Esophagus muscularis mucosa (tissue), 4 donors: ENCODE measurements around the gene GLIS2. TPM values are rescaled to one million over a fixed set of nuclear protein-coding genes. Genes with fewer than 3 reads are reported as not detected.

ENCODE experiments used
- DNase-seq: peaks from one replicate; pipeline ENCODE4 v3.0.0-alpha.2; 2017; ENCODE audit errors: extremely low spot score
- H3K27ac ChIP-seq, 4 donors: fragments of 200-600 bp; sonication (generic); replicated peaks in 1 of 4; 1 replicate in 3 of 4; 2 replicates in 1 of 4; pipeline ENCODE4 v1.5.1; 2016 to 2019; ENCODE audit warnings: mild to moderate bottlenecking in 1 of 4
- H3K27me3 ChIP-seq, 4 donors: fragments of 200-600 bp; sonication (generic); one replicate each; pipeline versions ENCODE4 v1.5.1 to v1.6.0; 2016 to 2019
- H3K36me3 ChIP-seq, 4 donors: fragments of 200-600 bp; sonication (generic); one replicate each; pipeline ENCODE4 v1.5.1; 2016 to 2019
- H3K4me1 ChIP-seq, 4 donors: fragments of 200-600 bp; sonication (generic); one replicate each; pipeline ENCODE4 v1.5.1; 2016 to 2019
- H3K4me3 ChIP-seq, 4 donors: fragments of 200-600 bp; sonication (generic); 1 replicate in 2 of 4; 2 replicates in 2 of 4; pipeline ENCODE4 v1.5.1; 2016 to 2019; ENCODE audit warnings: mild to moderate bottlenecking in 4 of 4, moderate library complexity in 1 of 4
- H3K9me3 ChIP-seq, 4 donors: fragments of 200-600 bp; sonication (generic); 1 replicate in 3 of 4; 2 replicates in 1 of 4; pipeline ENCODE4 v1.5.1; 2016 to 2019
- CTCF ChIP-seq, 3 experiments: fragments of 200-600 bp in 2 of 3; fragments of 450-650 bp in 1 of 3; sonication (generic) in 2 of 3; IDR thresholded peaks; one replicate each; pipeline ENCODE4 v1.5.1; 2017 to 2019; ENCODE audit warnings: antibody characterized with exemption in 3 of 3, mild to moderate bottlenecking in 2 of 3, moderate library complexity in 1 of 3
- EP300 ChIP-seq: sonication (generic); formaldehyde crosslinking; IDR thresholded peaks from one replicate; pipeline ENCODE4 v1.6.1; 2017; ENCODE audit warnings: antibody characterized with exemption
- POLR2A ChIP-seq: fragments of 450-650 bp; IDR thresholded peaks from one replicate; pipeline ENCODE4 v1.6.1; 2017; ENCODE audit warnings: antibody characterized with exemption, moderate library complexity, mild to moderate bottlenecking, low read depth
- POLR2AphosphoS5 ChIP-seq, 2 donors: sonication (generic); formaldehyde crosslinking; IDR thresholded peaks; one replicate each; pipeline ENCODE4 v1.6.1; 2017; ENCODE audit warnings: antibody characterized with exemption in 2 of 2
- WGBS: methylation state at CpG from one replicate; pipeline ENCODE4 v1.1.5; 2018; 5-methylcytosine and 5-hydroxymethylcytosine counted together
- intact Hi-C: fragments of 100-400 bp; cut with DNase I; formaldehyde crosslinking; loops from one replicate; pipeline ENCODE4 v1.15.1; 2023
- total RNA-seq, 4 donors: library from RNA; depleted of rRNA; stranded (reverse); fragments of >200 nt; gene quantifications; one replicate each; pipeline versions ENCODE4 v1.1.0 to v1.2.1, GENCODE V29; 2016

GLIS2 gene
- total RNA-seq, 4 donors from 2014 or later, result 10.8 to 32.6 (median 14.9) TPM

GRCh38 chr16:4317532-4318450 is 1.9 kb downstream of the GLIS2 start:
- Histone ChIP-seq H3K9me3 (no peaks in the 10 kb centered on the region), H3K4me3 (peak overlapping the region; percentile 73 to 90 (median 80)), H3K4me1 (peaks cover 63 to 88% (median 86%) of the 10 kb centered on the region in 4 donors), H3K27me3 (no peaks in the 10 kb centered on the region), H3K36me3 (no peaks in the 10 kb centered on the region), H3K27ac (peak overlapping the region; percentile 96 to 97 (median 96))
- TF ChIP-seq POLR2AphosphoS5 (IDR thresholded peaks at IDR 0.05) (no peak), CTCF (IDR thresholded peaks at IDR 0.05) (no peak), POLR2A (no peak), EP300 (no peak)
- 39% methylated on average over 10 of the region's 12 CpGs for WGBS
- no peak for DNase-seq
- intact Hi-C loops, result no loop called here

GRCh38 chr16:4318451-4318910 is 2.6 kb downstream of the GLIS2 start:
- Histone ChIP-seq H3K9me3 (no peaks in the 10 kb centered on the region), H3K4me1 (peaks cover 69 to 93% (median 92%) of the 10 kb centered on the region in 4 donors), H3K4me3 (peak overlapping the region in 2 of 4 donors; percentile 73 to 90), H3K27me3 (no peaks in the 10 kb centered on the region), H3K36me3 (no peaks in the 10 kb centered on the region), H3K27ac (peak overlapping the region; percentile 96 to 97 (median 96))
- WGBS, result 65% methylated on average over 13 of the region's 13 CpGs
- TF ChIP-seq POLR2AphosphoS5 (IDR thresholded peaks at IDR 0.05) (no peak), EP300 (no peak), POLR2A (no peak), CTCF (IDR thresholded peaks at IDR 0.05) (no peak)
- intact Hi-C loops, result no loop called here
- no peak for DNase-seq

- Histone ChIP-seq H3K27ac (peak overlapping the region; percentile 96 to 97 (median 96)), H3K4me3 (peak overlapping the region in 1 of 4 donors; percentile 90), H3K9me3 (no peaks in the 10 kb centered on the region), H3K36me3 (no peaks in the 10 kb centered on the region), H3K27me3 (no peaks in the 10 kb centered on the region), H3K4me1 (peaks cover 69 to 93% (median 92%) of the 10 kb centered on the region in 4 donors)
- intact Hi-C loops, result no loop called here
- 94% methylated on average over 2 of the region's 5 CpGs for WGBS
- no peak for TF ChIP-seq POLR2A
- no peak for TF ChIP-seq EP300
- DNase-seq, result no peak
These were observed 3.1 kb downstream of the GLIS2 start for GRCh38 chr16:4318967-4319366.

- Histone ChIP-seq H3K4me1 (peaks cover 74 to 93% (median 92%) of the 10 kb centered on the region in 4 donors), H3K9me3 (no peaks in the 10 kb centered on the region), H3K27me3 (no peaks in the 10 kb centered on the region), H3K27ac (peak overlapping the region; percentile 96 to 97 (median 96)), H3K4me3 (peak overlapping the region in 3 of 4 donors; percentile 1 to 31 (median 12)), H3K36me3 (no peaks in the 10 kb centered on the region)
- no peak for DNase-seq
- 68% methylated on average over 27 of the region's 37 CpGs for WGBS
- intact Hi-C loops, result no loop called here
- TF ChIP-seq CTCF (IDR thresholded peaks at IDR 0.05) (no peak), POLR2A (no peak), EP300 (no peak), POLR2AphosphoS5 (IDR thresholded peaks at IDR 0.05) (no peak)
These were observed 3.9 kb downstream of the GLIS2 start for GRCh38 chr16:4319454-4320421.
